Brain microvascular endothelial cell (primary cell): ENCODE results near the gene ZNF33A.

ENCODE experiments used
- DNase-seq: peaks from one replicate; pipeline ENCODE4 v3.0.0-alpha.2; 2020
- H3K27ac ChIP-seq: fragments of 250-450 bp; sonication (Bioruptor Pico); 2 replicates; pipeline ENCODE4 v1.5.1; 2020; ENCODE audit warnings: mild to moderate bottlenecking, moderate library complexity
- H3K27me3 ChIP-seq: fragments of 250-450 bp; sonication (Bioruptor Pico); replicated peaks from 2 replicates; pipeline ENCODE4 v1.5.1; 2020; ENCODE audit warnings: mild to moderate bottlenecking
- H3K36me3 ChIP-seq: fragments of 250-450 bp; sonication (Bioruptor Pico); replicated peaks from 2 replicates; pipeline ENCODE4 v1.5.1; 2020; ENCODE audit warnings: mild to moderate bottlenecking
- H3K4me3 ChIP-seq: 2 replicates; pipeline ENCODE4 v1.5.1; 2011; ENCODE audit warnings: low read depth, mild to moderate bottlenecking, control low read depth, low read length, moderate library complexity
- CTCF ChIP-seq: IDR thresholded peaks from 2 replicates; pipeline ENCODE4 v1.5.1; 2011; ENCODE audit warnings: low read depth, mild to moderate bottlenecking, moderate library complexity, low read length, control low read depth, inconsistent platforms; ENCODE audit errors: missing control alignments
- in situ Hi-C: cut with HindIII; loops from 2 replicates; pipeline ENCODE4 v1.10.0; 2017; ENCODE audit warnings: low sequenced_read_pairs, low pct_ligation_motif_present

Gene ZNF33A

GRCh38 chr10:38010119-38010903 is at the start of gene ZNF33A:
Gene ZNF33A, plus strand, starts transcription at chr10:38010675. Its CDS starts 1,667 bp downstream, at chr10:38012342.
- no peaks in the 10 kb centered on the region for H3K36me3 ChIP-seq
- peak; percentile 82 for DNase-seq
- H3K27ac ChIP-seq = peak within 1 kb of the TSS; percentile 86
- in situ Hi-C loops = no loop called here
- peak; percentile 10 for TF ChIP-seq CTCF
- peak within 1 kb of the TSS; percentile 65 for H3K4me3 ChIP-seq
- H3K27me3 ChIP-seq = no peaks in the 10 kb centered on the region

- TF ChIP-seq CTCF = no peak
- in situ Hi-C loops = no loop called here
Measured at GRCh38 chr10:37965006-37965405, 45.5 kb upstream of the ZNF33A start.

GRCh38 chr10:37972396-37972795 is 38.1 kb upstream of the ZNF33A start:
- Histone ChIP-seq H3K36me3 (no peaks in the 10 kb centered on the region), H3K27me3 (no peaks in the 10 kb centered on the region), H3K27ac (no peak overlapping the region), H3K4me3 (no peak overlapping the region)
- DNase-seq = no peak
- no peak for TF ChIP-seq CTCF
- in situ Hi-C loops = no loop called here

More at GRCh38 chr10:37965006-37965405, 45.5 kb upstream of the ZNF33A start:
- Histone ChIP-seq H3K27ac (no peak overlapping the region), H3K4me3 (no peak overlapping the region), H3K36me3 (no peaks in the 10 kb centered on the region), H3K27me3 (no peaks in the 10 kb centered on the region)
- no peak for DNase-seq

- H3K4me3 ChIP-seq = peak overlapping the region; percentile 81
- H3K27ac ChIP-seq = peak overlapping the region; percentile 85
- DNase-seq = no peak
- in situ Hi-C loops = no loop called here
- TF ChIP-seq CTCF = no peak
- H3K36me3 ChIP-seq = no peaks in the 10 kb centered on the region
- H3K27me3 ChIP-seq = no peaks in the 10 kb centered on the region
Measured at GRCh38 chr10:37975401-37975991, 35.0 kb upstream of the ZNF33A start.

- TF ChIP-seq CTCF = peak; percentile 96
- no peaks in the 10 kb centered on the region for H3K36me3 ChIP-seq
- peak within 1 kb of the TSS; percentile 81 for H3K4me3 ChIP-seq
- no peaks in the 10 kb centered on the region for H3K27me3 ChIP-seq
- peak within 1 kb of the TSS; percentile 85 for H3K27ac ChIP-seq
- DNase-seq = peak; percentile 98
- in situ Hi-C loops = no loop called here
Measured at GRCh38 chr10:37976091-37976879, 34.2 kb upstream of the ZNF33A start, which contains the start of gene ZNF25. Gene ZNF25, minus strand, starts transcription at chr10:37976647. Its CDS starts 4,925 bp downstream, at chr10:37971722.
